Progenitor cell of endocrine pancreas (in vitro differentiated cells): ENCODE measurements around the gene GZMH. TPM values are rescaled to one million over a fixed set of nuclear protein-coding genes. Genes with fewer than 3 reads are reported as not detected.

Source experiments
- DNase-seq: peaks from one replicate; pipeline ENCODE4 v3.0.0; 2021; ENCODE audit warnings: low spot score; ENCODE audit not compliant: unreplicated experiment
- H3K27ac Mint-ChIP-seq: 2 replicates; pipeline ENCODE4 v1.8.0; 2021; ENCODE audit warnings: mild to moderate bottlenecking, moderate library complexity, mixed read lengths
- H3K27me3 Mint-ChIP-seq: 2 replicates; pipeline ENCODE4 v1.8.0; 2021; ENCODE audit warnings: mixed read lengths
- H3K36me3 Mint-ChIP-seq: 2 replicates; pipeline ENCODE4 v1.8.0; 2022; ENCODE audit warnings: mixed read lengths; ENCODE audit not compliant: insufficient read depth
- H3K4me1 Mint-ChIP-seq: 2 replicates; pipeline ENCODE4 v1.8.0; 2021; ENCODE audit warnings: low read depth, mixed read lengths
- H3K4me3 Mint-ChIP-seq: 2 replicates; pipeline ENCODE4 v1.8.0; 2021; ENCODE audit warnings: low read depth, mild to moderate bottlenecking, moderate library complexity, mixed read lengths
- H3K9me3 Mint-ChIP-seq: 2 replicates; pipeline ENCODE4 v1.8.0; 2021; ENCODE audit warnings: low read depth, mixed read lengths
- CTCF ChIP-seq: fragments of 200-600 bp; sonication (generic); IDR thresholded peaks from one replicate; pipeline ENCODE4 v1.5.0; 2021; ENCODE audit warnings: antibody characterized with exemption, mild to moderate bottlenecking; ENCODE audit not compliant: unreplicated experiment
- total RNA-seq: library from RNA; stranded (reverse); gene quantifications from 2 replicates; pipeline ENCODE4 v1.2.1, GENCODE V29; 2021

GZMH gene
- total RNA-seq, 1 donor from 2014 or later, result not detected

- Mint-ChIP-seq H3K4me1 (no peaks in the 10 kb centered on the region), H3K27me3 (no peaks in the 10 kb centered on the region), H3K4me3 (no peak overlapping the region), H3K27ac (no peak overlapping the region), H3K36me3 (no peaks in the 10 kb centered on the region), H3K9me3 (peaks cover 36% of the 10 kb centered on the region)
- no peak for TF ChIP-seq CTCF
- DNase-seq, result no peak
Measured at GRCh38 chr14:24565766-24566165, 43.7 kb downstream of the GZMH start.

- Mint-ChIP-seq H3K4me1 (no peaks in the 10 kb centered on the region), H3K36me3 (no peaks in the 10 kb centered on the region), H3K27ac (no peak overlapping the region), H3K27me3 (no peaks in the 10 kb centered on the region), H3K9me3 (peaks cover 44% of the 10 kb centered on the region), H3K4me3 (no peak overlapping the region)
- no peak for TF ChIP-seq CTCF
- no peak for DNase-seq
Measured at GRCh38 chr14:24563505-24563904, 46.0 kb downstream of the GZMH start.

DNA sequence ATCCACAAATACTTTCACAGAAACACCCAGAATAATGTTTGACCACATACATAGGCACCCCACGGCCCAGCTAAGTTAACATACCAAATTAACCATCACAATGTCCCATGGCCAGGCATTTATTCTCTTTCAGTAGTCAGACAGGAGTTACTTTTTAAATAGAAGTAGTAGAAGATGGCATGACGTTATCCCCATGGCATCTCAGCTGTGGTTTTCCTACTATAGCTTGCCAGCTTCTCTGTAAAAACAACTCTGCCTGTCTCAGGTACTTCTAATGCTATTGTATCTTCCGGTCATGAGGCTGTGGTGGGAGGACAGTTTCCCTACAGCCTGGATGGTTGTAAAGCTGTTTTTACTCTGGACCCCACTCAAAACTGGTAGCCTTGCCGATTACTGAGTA is 52.7 kb downstream of the GZMH start:
- Mint-ChIP-seq H3K4me1 (no peaks in the 10 kb centered on the region), H3K36me3 (no peaks in the 10 kb centered on the region), H3K27ac (no peak overlapping the region), H3K27me3 (no peaks in the 10 kb centered on the region), H3K9me3 (peaks cover 34% of the 10 kb centered on the region), H3K4me3 (no peak overlapping the region)
- no peak for TF ChIP-seq CTCF
- DNase-seq, result no peak

Other genes with a start within 250 kb of the GZMH start
- 56.6 and 57.6 TPM in 2 replicates for gene NFATC4, start 241.5 kb downstream of the GZMH start, total RNA-seq
- 38.3 and 40.0 TPM in 2 replicates for gene NYNRIN, start 210.7 kb downstream of the GZMH start, total RNA-seq
- gene CBLN3, start 180.0 kb downstream of the GZMH start, total RNA-seq, result 1.5 and 1.9 TPM in 2 replicates
- gene KHNYN, start 179.7 kb downstream of the GZMH start, total RNA-seq, result 74.3 and 77.4 TPM in 2 replicates
- gene SDR39U1, start 166.9 kb downstream of the GZMH start, total RNA-seq, result 68.1 and 68.2 TPM in 2 replicates
- gene CMA1, start 101.4 kb downstream of the GZMH start, total RNA-seq, result not detected in 2 replicates
- not detected in 2 replicates for gene CTSG, start 33.4 kb downstream of the GZMH start, total RNA-seq
- gene GZMB, start 24.5 kb upstream of the GZMH start, total RNA-seq, result not detected in 2 replicates